ENCODE results near the gene TIMM9.

Gene TIMM9, protein sequence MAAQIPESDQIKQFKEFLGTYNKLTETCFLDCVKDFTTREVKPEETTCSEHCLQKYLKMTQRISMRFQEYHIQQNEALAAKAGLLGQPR

DNA sequence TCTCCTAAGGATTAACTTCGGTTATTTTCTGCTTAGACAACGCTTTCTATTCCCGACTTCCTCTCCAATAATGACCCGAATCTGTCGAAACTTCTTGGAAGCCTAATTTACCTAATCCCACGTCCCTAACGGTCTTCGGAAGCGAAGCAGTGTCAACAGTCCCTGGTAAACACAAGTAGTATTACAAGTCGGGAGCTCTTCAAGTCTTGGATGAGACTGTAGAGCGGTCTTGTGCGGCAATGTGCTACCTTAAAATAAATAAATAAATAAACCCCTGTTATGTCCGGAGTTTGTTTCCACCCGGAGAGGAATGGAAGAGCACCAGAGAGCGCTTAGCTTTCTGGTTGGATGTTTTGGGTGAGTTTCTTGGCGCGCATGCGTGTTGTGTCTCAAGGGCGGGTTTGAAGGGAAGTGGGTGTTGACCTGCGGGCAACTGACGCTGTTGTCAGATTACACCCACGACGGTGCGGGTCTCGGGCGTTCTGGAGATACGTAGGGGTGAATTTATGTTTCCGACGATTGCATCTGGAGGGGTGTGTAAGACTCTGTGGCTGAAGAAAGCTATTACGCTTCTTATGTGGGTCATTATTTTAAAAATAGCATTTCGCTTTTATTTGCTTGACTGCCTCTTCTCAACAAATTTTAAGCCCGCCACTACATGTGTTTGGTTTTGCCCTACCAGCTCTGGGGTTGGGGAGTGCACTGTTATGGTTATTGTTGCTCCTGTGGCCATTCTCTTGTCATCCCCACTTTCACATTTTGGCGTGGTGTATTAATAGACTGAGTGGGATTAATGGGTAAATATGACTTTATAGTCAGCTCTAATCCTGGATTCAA lies at the start of gene TIMM9, which contains the start of gene KIAA0586:
TSS of gene TIMM9 (minus strand) at position 251 of the 837 bp plus-strand sequence. CDS start 15,586 bp downstream, outside the sequence.
TSS of gene KIAA0586 (plus strand) at position 439 of the 837 bp plus-strand sequence. CDS start 546 bp downstream, outside the sequence.
- DNase-seq (ENCODE audit: extremely low read depth, low read depth), result peak; percentile 98
- peak within 1 kb of the TSS; percentile 96 for H3K4me3 ChIP-seq (replicated peaks; ENCODE audit: low read depth, low read length)
- TF ChIP-seq, protein P1, sequence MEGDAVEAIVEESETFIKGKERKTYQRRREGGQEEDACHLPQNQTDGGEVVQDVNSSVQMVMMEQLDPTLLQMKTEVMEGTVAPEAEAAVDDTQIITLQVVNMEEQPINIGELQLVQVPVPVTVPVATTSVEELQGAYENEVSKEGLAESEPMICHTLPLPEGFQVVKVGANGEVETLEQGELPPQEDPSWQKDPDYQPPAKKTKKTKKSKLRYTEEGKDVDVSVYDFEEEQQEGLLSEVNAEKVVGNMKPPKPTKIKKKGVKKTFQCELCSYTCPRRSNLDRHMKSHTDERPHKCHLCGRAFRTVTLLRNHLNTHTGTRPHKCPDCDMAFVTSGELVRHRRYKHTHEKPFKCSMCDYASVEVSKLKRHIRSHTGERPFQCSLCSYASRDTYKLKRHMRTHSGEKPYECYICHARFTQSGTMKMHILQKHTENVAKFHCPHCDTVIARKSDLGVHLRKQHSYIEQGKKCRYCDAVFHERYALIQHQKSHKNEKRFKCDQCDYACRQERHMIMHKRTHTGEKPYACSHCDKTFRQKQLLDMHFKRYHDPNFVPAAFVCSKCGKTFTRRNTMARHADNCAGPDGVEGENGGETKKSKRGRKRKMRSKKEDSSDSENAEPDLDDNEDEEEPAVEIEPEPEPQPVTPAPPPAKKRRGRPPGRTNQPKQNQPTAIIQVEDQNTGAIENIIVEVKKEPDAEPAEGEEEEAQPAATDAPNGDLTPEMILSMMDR (IDR thresholded peaks at IDR 0.05; ENCODE audit: low read depth, low read length, missing control alignments), result no peak

DNA sequence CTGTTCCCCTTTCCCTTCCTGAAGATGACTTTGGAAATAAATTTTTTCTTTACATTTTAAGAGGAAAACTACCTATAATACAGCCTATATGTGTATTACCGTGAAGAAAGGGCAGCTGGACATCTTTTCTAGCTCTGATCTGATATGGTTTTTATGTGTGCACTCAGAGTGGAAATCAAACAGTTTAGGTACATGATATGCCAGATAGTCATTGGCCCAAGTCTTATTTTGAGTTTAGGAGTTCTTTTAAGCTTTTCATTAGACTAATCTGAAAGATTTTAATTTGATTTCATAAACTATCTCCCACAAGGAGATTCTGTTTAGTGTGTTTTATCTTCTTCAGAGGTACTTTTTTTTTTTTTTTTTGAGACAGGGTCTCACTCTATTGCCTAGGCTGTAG lies 49.0 kb upstream of the TIMM9 start:
- TF ChIP-seq, protein P1 (IDR thresholded peaks at IDR 0.05; ENCODE audit: low read depth, low read length, missing control alignments), result no peak
- no peak overlapping the region for H3K4me3 ChIP-seq (replicated peaks; ENCODE audit: low read depth, low read length)
- no peak for DNase-seq (ENCODE audit: extremely low read depth, low read depth)

DNA sequence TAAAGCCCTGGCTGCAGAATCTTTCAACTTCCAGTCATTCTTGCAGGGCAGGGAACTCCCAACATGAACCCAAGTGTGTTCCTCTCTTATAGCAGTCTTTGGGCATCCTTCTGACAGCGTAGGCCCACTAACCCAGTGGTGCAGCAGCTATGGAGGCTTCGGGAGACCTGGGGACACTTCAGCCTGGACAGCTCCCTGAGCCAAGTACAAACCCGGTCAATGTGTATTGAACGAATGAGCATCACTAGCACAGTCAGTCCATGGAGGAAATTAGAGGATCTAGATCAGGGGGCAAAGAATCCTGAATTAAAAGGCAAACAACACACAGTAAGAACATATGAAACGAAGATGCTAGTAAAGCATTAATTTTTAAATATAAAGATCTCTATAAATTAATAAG lies 42.0 kb upstream of the TIMM9 start:
- no peak for DNase-seq (ENCODE audit: extremely low read depth, low read depth)
- H3K4me3 ChIP-seq (replicated peaks; ENCODE audit: low read depth, low read length), result no peak overlapping the region
- TF ChIP-seq, protein P1 (IDR thresholded peaks at IDR 0.05; ENCODE audit: low read depth, low read length, missing control alignments), result no peak

DNA sequence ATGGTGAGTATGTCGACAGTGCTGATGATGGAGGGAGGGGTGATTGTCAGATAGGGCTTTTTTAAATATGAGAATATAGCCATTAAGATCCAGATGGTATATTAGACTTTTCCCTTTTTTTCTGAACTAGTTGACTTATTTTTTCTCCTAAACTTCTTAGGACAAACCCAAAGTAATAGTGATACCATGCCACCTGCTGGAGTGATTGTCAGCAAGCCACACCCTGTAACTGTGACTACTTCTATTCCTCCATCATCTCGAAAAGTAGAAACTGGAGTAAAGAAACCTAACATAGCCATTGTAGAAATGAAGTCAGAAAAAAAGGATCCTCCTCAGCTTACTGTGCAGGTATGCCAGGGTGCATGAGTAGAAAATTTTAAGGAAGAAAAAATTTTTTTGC lies 40.2 kb upstream of the TIMM9 start:
- no peak for DNase-seq (ENCODE audit: extremely low read depth, low read depth)
- TF ChIP-seq, protein P1 (IDR thresholded peaks at IDR 0.05; ENCODE audit: low read depth, low read length, missing control alignments), result no peak
- no peak overlapping the region for H3K4me3 ChIP-seq (replicated peaks; ENCODE audit: low read depth, low read length)

DNA sequence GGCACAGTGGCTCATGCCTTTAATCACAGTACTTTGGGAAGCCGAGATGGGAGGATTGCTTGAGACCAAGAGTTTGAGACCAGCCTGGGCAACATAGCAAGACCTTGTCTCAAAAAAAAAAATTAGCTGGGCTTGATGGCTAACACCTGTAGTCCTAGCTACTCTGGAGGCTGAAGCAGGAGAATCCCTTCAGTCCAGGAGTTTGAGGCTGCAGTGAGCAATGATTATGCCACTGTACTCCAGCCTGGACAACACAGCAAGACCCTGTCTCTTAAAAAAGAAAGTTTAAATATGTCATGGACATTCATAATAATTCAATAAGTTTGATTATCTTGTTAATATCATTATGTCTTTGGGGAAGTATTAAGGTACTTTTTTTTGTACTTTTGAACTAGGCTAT lies 39.1 kb upstream of the TIMM9 start:
- TF ChIP-seq, protein P1 (IDR thresholded peaks at IDR 0.05; ENCODE audit: low read depth, low read length, missing control alignments), result no peak
- H3K4me3 ChIP-seq (replicated peaks; ENCODE audit: low read depth, low read length), result no peak overlapping the region
- DNase-seq (ENCODE audit: extremely low read depth, low read depth), result no peak

DNA sequence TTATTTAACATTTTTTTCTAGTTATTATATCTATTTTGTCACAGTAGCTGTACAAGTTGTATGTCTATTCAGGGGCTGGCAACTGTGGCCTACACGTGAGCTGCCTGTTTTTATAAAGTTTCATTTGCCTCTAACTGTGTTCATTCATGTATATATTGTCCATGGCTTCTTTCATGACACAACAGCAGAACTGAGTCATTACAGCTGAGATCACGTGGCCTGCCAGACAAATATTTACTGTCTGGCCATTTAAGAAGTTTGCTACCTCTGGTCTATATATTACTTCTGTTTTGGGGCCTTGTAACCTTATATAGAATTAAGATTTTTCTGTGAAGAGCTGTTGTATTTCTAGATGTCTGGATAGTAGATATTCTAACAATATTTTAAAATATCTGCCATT lies 38.1 kb upstream of the TIMM9 start:
- TF ChIP-seq, protein P1 (IDR thresholded peaks at IDR 0.05; ENCODE audit: low read depth, low read length, missing control alignments), result no peak
- H3K4me3 ChIP-seq (replicated peaks; ENCODE audit: low read depth, low read length), result no peak overlapping the region
- no peak for DNase-seq (ENCODE audit: extremely low read depth, low read depth)
